Measurements from ENCODE around the gene NKD2. TPM values are rescaled to one million over a fixed set of nuclear protein-coding genes. Genes with fewer than 3 reads are reported as not detected.
A peak's percentile ranks its signal among the peaks of the same experiment; 100 is the strongest.

NKD2 gene
- polyA plus RNA-seq, 1 of the 3 experiments (the other 2 are of a cell fraction), result not detected

- no peaks in the 10 kb centered on the region for H3K9me2 ChIP-seq
- H3K4me1 ChIP-seq (ENCODE audit: control insufficient read depth in 1 of 2, insufficient read depth in 2 of 2, low read depth in 1 of 2, low read length in 1 of 2), result no peaks in the 10 kb centered on the region
- H3K36me3 ChIP-seq (replicated peaks in 1 of 2; ENCODE audit: control insufficient read depth in 1 of 2, insufficient read depth in 2 of 2, low read length in 1 of 2), result no peaks in the 10 kb centered on the region
- CTCF ChIA-PET, result interaction anchor here (0.6 to 1.4 kb wide), 5 partner anchors 81 to 595 kb away, joined by 3 to 4 read pairs (median 4); no protein-coding TSS in a partner anchor
- 82% methylated on average over 12 of the region's 34 CpGs for WGBS (ENCODE audit: low lambda C conversion rate)
- H3K9me3 ChIP-seq, result no peaks in the 10 kb centered on the region
- H2AFZ ChIP-seq (ENCODE audit: low read depth), result no peak overlapping the region
- no peaks in the 10 kb centered on the region for H3K27me3 ChIP-seq (ENCODE audit: insufficient read depth)
- POLR2A ChIA-PET, result no interaction called here
- no peak overlapping the region for H3K4me3 ChIP-seq (ENCODE audit: low read depth in 2 of 2, low read length in 1 of 2)
- H3K27ac ChIP-seq (ENCODE audit: low read depth in 2 of 2, low read length in 1 of 2), result no peak overlapping the region
- H4K20me1 ChIP-seq (ENCODE audit: insufficient read depth), result no peaks in the 10 kb centered on the region
- no peak overlapping the region for H3K9ac ChIP-seq
- no peak overlapping the region for H3K4me2 ChIP-seq
- H3K79me2 ChIP-seq (ENCODE audit: insufficient read depth), result no peaks in the 10 kb centered on the region
- peak; percentile 31 for DNase-seq
- no peak for TF ChIP-seq RXRA (IDR thresholded peaks at IDR 0.05; ENCODE audit: borderline replicate concordance, low read depth)
- no peaks in the 10 kb centered on the region for H3F3A ChIP-seq (replicated peaks; ENCODE audit: insufficient read depth)
Measured at GRCh38 chr5:1058988-1059883, 50.6 kb downstream of the NKD2 start.

GRCh38 chr5:1059884-1060263 lies 51.3 kb downstream of the NKD2 start:
- no peak overlapping the region for H3K27ac ChIP-seq (ENCODE audit: low read depth in 2 of 2, low read length in 1 of 2)
- no peaks in the 10 kb centered on the region for H3K79me2 ChIP-seq (ENCODE audit: insufficient read depth)
- no peak overlapping the region for H3K4me3 ChIP-seq (ENCODE audit: low read depth in 2 of 2, low read length in 1 of 2)
- no peaks in the 10 kb centered on the region for H4K20me1 ChIP-seq (ENCODE audit: insufficient read depth)
- no peak overlapping the region for H3K9ac ChIP-seq
- no peaks in the 10 kb centered on the region for H3K9me2 ChIP-seq
- H2AFZ ChIP-seq (ENCODE audit: low read depth), result no peak overlapping the region
- H3K4me2 ChIP-seq, result no peak overlapping the region
- H3F3A ChIP-seq (replicated peaks; ENCODE audit: insufficient read depth), result no peaks in the 10 kb centered on the region
- 76% methylated on average over 8 of the region's 17 CpGs for WGBS (ENCODE audit: low lambda C conversion rate)
- no peak for TF ChIP-seq NRF1 (IDR thresholded peaks at IDR 0.05; ENCODE audit: low read depth, low read length)
- TF ChIP-seq GATA2 (CRISPR knock-in tag; IDR thresholded peaks at IDR 0.05), result no peak
- TF ChIP-seq MEF2A (IDR thresholded peaks at IDR 0.05; ENCODE audit: borderline replicate concordance, low read depth), result no peak
- no peak for TF ChIP-seq USF2 (IDR thresholded peaks at IDR 0.05; ENCODE audit: borderline replicate concordance, low read depth, low read length)
- no peak for TF ChIP-seq FOSL2 (IDR thresholded peaks at IDR 0.05; ENCODE audit: borderline replicate concordance, low read depth)
- no peak for TF ChIP-seq MAX (IDR thresholded peaks at IDR 0.05; ENCODE audit: low read depth)
- TF ChIP-seq TCF12 (IDR thresholded peaks at IDR 0.05), result no peak
- TF ChIP-seq REST (IDR thresholded peaks at IDR 0.05; ENCODE audit: low read depth, low read length), result no peak
- no peak for TF ChIP-seq YY1 (IDR thresholded peaks at IDR 0.05; ENCODE audit: low read depth)
- no peak for TF ChIP-seq RXRA (IDR thresholded peaks at IDR 0.05; ENCODE audit: borderline replicate concordance, low read depth)
- no peak for TF ChIP-seq RAD21 (IDR thresholded peaks at IDR 0.05; ENCODE audit: low read length)
- TF ChIP-seq RFX5 (IDR thresholded peaks at IDR 0.05; ENCODE audit: low read length), result no peak
- TF ChIP-seq ELF1 (IDR thresholded peaks at IDR 0.05), result no peak
- POLR2A ChIA-PET, result no interaction called here
- H3K36me3 ChIP-seq (replicated peaks in 1 of 2; ENCODE audit: control insufficient read depth in 1 of 2, insufficient read depth in 2 of 2, low read length in 1 of 2), result no peaks in the 10 kb centered on the region
- no peaks in the 10 kb centered on the region for H3K27me3 ChIP-seq (ENCODE audit: insufficient read depth)
- no peaks in the 10 kb centered on the region for H3K9me3 ChIP-seq
- CTCF ChIA-PET, result interaction anchor here (0.6 to 0.9 kb wide), 2 partner anchors 389 to 594 kb away, joined by 3 read pairs; no protein-coding TSS in a partner anchor
- peak; percentile 22 for DNase-seq
- H3K4me1 ChIP-seq (ENCODE audit: control insufficient read depth in 1 of 2, insufficient read depth in 2 of 2, low read depth in 1 of 2, low read length in 1 of 2), result no peaks in the 10 kb centered on the region
